Measurements from ENCODE around the gene ERC2. TPM values are rescaled to one million over a fixed set of nuclear protein-coding genes. Genes with fewer than 3 reads are reported as not detected.

The ERC2 gene
- total and polyA plus RNA-seq, 2 of the 8 experiments (the other 6 are each of a cell fraction or from before 2014, with no cell fraction given): 16.4 to 22.8 TPM

GRCh38 chr3:55477306-55478303, 990.7 kb downstream of the ERC2 start:
- H4K5ac ChIP-seq (ENCODE audit: insufficient read length, low read depth, low read length): no peak overlapping the region
- no peak overlapping the region for H3K27ac ChIP-seq (ENCODE audit: low read depth, low read length)
- H2AFZ ChIP-seq (ENCODE audit: low read length): no peak overlapping the region
- H2BK15ac ChIP-seq (ENCODE audit: low read length): no peak overlapping the region
- H3K27me3 ChIP-seq (replicated peaks in 1 of 4; ENCODE audit: control insufficient read depth in 3 of 4, extremely low read depth in 1 of 4, insufficient read depth in 3 of 4, low read length in 3 of 4): peaks cover 25 to 66% (median 50%) of the 10 kb centered on the region in 4 experiments
- no peaks in the 10 kb centered on the region for H3K79me1 ChIP-seq (ENCODE audit: low read depth, low read length)
- WGBS, 2 experiments (ENCODE audit: extremely low coverage in 1 of 2, insufficient coverage in 1 of 2, insufficient read length in 1 of 2, insufficient replicate concordance in 2 of 2, low coverage in 1 of 2, low lambda C conversion rate in 2 of 2, missing lambda C conversion rate in 1 of 2): 81% methylated on average over 9 of the region's 9 CpGs; no CpG with 5 or more reads in 1 of the 2 experiments
- peak in 1 of 2 experiments; percentile 14 for DNase-seq (ENCODE audit: low read depth in 1 of 2, low spot score in 2 of 2)
- no peak overlapping the region for H2BK20ac ChIP-seq (ENCODE audit: low read length)
- H3K4me2 ChIP-seq (ENCODE audit: insufficient read depth in 1 of 2, low read depth in 2 of 2, low read length in 2 of 2): no peak overlapping the region
- no peak for TF ChIP-seq SP4 (IDR thresholded peaks at IDR 0.05; ENCODE audit: low read length)
- no peak for TF ChIP-seq BCL11A (IDR thresholded peaks at IDR 0.05; ENCODE audit: low read depth in 2 of 2, low read length in 2 of 2)
- no peak for TF ChIP-seq SIRT6 (IDR thresholded peaks at IDR 0.05; ENCODE audit: low read length)
- TF ChIP-seq, protein P1, sequence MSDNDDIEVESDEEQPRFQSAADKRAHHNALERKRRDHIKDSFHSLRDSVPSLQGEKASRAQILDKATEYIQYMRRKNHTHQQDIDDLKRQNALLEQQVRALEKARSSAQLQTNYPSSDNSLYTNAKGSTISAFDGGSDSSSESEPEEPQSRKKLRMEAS (IDR thresholded peaks at IDR 0.05): no peak
- no peak for TF ChIP-seq JUND (IDR thresholded peaks at IDR 0.05; ENCODE audit: low read length)
- TF ChIP-seq E2F6 (IDR thresholded peaks at IDR 0.05): no peak
- TF ChIP-seq CBX5 (IDR thresholded peaks at IDR 0.05; ENCODE audit: low read depth, low read length): no peak
- TF ChIP-seq TAF1 (IDR thresholded peaks at IDR 0.05; ENCODE audit: low read depth, low read length): no peak
- TF ChIP-seq TAF7 (optimal IDR thresholded peaks at IDR 0.05; ENCODE audit: borderline replicate concordance, low read depth, low read length): no peak
- no peak for TF ChIP-seq EGR1 (IDR thresholded peaks at IDR 0.05; ENCODE audit: borderline replicate concordance, low read depth, low read length)
- no peak overlapping the region for H2BK12ac ChIP-seq (ENCODE audit: low read depth, low read length)
- POLR2A ChIA-PET (ENCODE audit: partially characterized antibody): no interaction called here
- 0 out of 8 replicates have a peak, but pooled peaks cover 0 to 2% (median 0%) of the 10 kb centered on the region in 4 experiments for H3K36me3 ChIP-seq (ENCODE audit: control insufficient read depth in 2 of 4, insufficient read depth in 4 of 4, low read length in 3 of 4)
- peaks cover 0 to 4% (median 3%) of the 10 kb centered on the region in 4 experiments; a peak in 4 of 7 replicates for H3K4me1 ChIP-seq (replicated peaks in 1 of 4; ENCODE audit: control insufficient read depth in 3 of 4, insufficient read depth in 4 of 4, low read length in 3 of 4)
- peaks cover 24% of the 10 kb centered on the region for H3K23me2 ChIP-seq (ENCODE audit: low read depth, low read length)
- no peak overlapping the region for H3K4me3 ChIP-seq (ENCODE audit: extremely low read depth in 1 of 4, insufficient read depth in 2 of 4, low read depth in 3 of 4, low read length in 4 of 4)
- H2AK5ac ChIP-seq (ENCODE audit: low read depth, low read length): no peak overlapping the region
- H3K79me2 ChIP-seq (ENCODE audit: control insufficient read depth in 1 of 2, insufficient read depth in 2 of 2, low read length in 2 of 2): no peaks in the 10 kb centered on the region
- no peak overlapping the region for H3K23ac ChIP-seq (ENCODE audit: insufficient read length)
- CTCF ChIA-PET (ENCODE audit: partially characterized antibody): interaction anchor here (0.8 to 1.9 kb wide), 3 partner anchors 10 to 36 kb away, joined by 3 to 5 read pairs (median 3); partner anchors contain the start of gene WNT5A
- H4K20me1 ChIP-seq (replicated peaks in 1 of 2; ENCODE audit: control insufficient read depth in 1 of 2, insufficient read depth in 2 of 2, low read length in 2 of 2): peaks cover 0 to 4% of the 10 kb centered on the region in 2 experiments
- no peak overlapping the region for H3K14ac ChIP-seq (ENCODE audit: insufficient read length)
- no peak overlapping the region for H4K91ac ChIP-seq (replicated peaks; ENCODE audit: insufficient read length, low read length)
- FAIRE-seq: no peak
- no peak overlapping the region for H3K18ac ChIP-seq (ENCODE audit: extremely low read depth, low read length)
- H2BK5ac ChIP-seq (ENCODE audit: low read depth, low read length): no peak overlapping the region
- H3K9me3 ChIP-seq (ENCODE audit: insufficient read depth in 2 of 2, low read depth in 1 of 2, low read length in 1 of 2): no peaks in the 10 kb centered on the region
- no peak overlapping the region for H3K9ac ChIP-seq (replicated peaks in 1 of 4; ENCODE audit: extremely low read depth in 1 of 4, low read depth in 3 of 4, low read length in 3 of 4)
- H3K4ac ChIP-seq (replicated peaks; ENCODE audit: insufficient read length, low read depth, low read length): no peak overlapping the region
- no peak overlapping the region for H3K56ac ChIP-seq (replicated peaks; ENCODE audit: insufficient read length, low read depth, low read length)
- H4K8ac ChIP-seq (ENCODE audit: extremely low read depth, insufficient read depth, low read length): no peak overlapping the region
- no peak overlapping the region for H2BK120ac ChIP-seq (replicated peaks; ENCODE audit: low read depth, low read length)

Measured in H1 (cell line).